HG03378 (cell line): ENCODE measurements around the gene RDH13.
"Not testable (repeated sequence)": the region's sequence is repeated elsewhere in the genome, so short reads cannot be mapped to it uniquely, and the experiment has no call there.

ENCODE experiments used
- ATAC-seq: cut with Tn5 transposase; IDR thresholded peaks from one replicate; pipeline ENCODE4 v1.9.1; 2021; ENCODE audit warnings: mild to moderate bottlenecking, moderate library complexity; ENCODE audit not compliant: unreplicated experiment

The RDH13 gene

DNA sequence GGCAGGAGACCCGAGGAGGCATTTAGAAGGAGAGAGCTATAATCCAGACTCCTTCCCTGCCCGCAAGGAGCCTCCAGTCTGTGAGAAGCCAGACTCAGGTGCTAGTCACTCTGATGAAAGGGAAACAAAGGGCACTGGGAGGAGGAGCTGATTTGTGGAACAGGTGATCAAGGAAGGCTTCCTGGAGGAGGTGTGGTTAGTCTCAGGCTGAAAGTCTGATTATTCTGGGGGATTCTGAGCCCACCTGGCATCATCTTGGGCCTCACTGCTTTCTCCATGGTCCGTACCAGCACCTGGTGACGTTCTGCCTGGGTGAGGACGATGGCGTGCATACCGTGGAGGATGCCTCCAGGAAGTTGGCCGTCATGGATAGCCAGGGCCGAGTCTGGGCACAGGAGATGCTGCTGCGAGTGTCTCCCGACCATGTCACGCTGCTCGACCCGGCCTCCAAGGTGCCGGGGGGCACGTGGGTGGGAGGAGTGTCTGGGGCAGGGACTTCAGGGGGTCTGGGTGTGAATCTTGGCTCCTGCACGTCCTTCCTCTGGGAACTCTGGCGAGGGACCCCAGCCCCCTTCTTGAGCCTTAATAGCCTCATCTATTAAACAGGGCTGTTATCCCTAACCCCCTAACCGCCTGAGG, 16.6 kb upstream of the RDH13 start:
- ATAC-seq = no peak

DNA sequence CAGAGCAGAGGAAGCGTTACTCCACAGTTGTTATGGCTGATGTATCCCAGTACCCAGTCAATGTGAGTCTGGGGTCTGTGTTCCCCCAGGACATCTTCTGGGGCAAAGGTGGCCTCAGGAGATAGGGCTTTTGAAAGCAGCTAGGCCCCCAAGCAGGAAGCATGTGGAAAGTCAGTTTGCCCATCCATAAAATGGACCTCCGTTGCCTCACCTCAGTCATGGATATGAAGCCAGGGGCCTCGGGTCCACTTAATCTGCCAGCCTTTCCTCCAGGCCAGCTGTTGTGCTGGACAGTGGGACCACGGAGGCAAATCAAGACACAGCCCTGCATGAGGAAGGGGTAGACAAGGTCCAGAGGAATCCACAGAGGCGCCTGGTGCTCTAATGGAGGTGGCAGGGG, 16.0 kb upstream of the RDH13 start:
- no peak for ATAC-seq

- ATAC-seq = no peak
Observed at GRCh38 chr19:55077106-55077505, 14.2 kb upstream of the RDH13 start.

- ATAC-seq = no peak
Observed at GRCh38 chr19:55076321-55076720, 13.4 kb upstream of the RDH13 start.

DNA sequence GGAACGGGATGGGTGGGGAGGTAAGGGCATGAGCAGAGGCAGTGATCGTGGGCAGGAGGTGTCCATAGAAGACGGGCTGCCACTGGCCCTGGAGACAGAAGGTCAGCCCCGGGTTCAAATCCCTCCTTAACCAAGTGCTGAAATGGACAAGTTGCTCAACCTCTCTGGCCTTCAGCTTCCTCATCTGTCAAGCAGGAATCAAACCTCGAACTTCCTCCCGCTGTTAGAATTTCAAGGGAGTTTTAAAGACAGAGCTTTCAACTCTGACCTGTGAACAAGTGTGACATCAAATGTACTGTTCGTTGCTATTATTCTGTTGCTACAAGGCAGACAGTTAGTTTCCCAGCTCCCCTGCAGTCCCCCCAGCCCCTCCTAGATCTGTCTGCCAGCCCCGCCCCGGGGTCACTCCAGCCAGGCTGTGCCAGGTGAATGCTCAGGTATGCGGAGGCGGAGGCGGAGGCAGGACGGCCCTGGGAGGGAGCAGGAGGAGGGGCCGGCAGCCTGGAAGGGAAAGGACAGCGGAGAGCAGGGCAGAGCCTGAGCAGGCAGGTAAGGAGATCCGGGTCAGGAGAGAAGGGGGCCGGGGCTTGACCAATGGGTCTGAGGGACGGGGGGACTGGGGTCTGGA, 12.5 kb upstream of the RDH13 start, which contains the start of gene EPS8L1:
TSS of gene EPS8L1 (plus strand) at position 499 of the 628 bp plus-strand sequence. CDS start 576 bp downstream, outside the sequence.
- ATAC-seq = no peak

- no peak for ATAC-seq
Observed at GRCh38 chr19:55071913-55072312, 9.0 kb upstream of the RDH13 start.

DNA sequence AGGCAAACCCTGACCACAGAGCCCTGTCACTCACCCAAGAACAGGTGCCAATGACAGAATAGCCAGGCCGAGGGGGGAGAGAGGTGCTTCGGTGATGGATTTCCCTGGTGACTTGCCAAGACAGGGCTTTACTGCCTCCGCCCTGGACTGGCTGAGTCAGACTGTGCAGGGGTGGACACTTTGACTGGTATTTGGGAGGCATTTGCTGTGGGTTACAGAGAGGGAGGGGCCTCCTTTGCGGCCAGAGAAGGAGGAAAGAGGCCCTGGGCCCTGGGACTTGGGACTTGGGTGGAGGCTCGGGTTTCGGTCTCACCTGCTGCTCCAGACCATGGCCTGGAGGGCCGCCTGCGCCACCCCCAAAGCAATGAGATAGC, 8.2 kb upstream of the RDH13 start:
- ATAC-seq = no peak

- ATAC-seq = no peak
Observed at GRCh38 chr19:55070466-55071128, 7.6 kb upstream of the RDH13 start.

GRCh38 chr19:55069865-55070197, 6.9 kb upstream of the RDH13 start:
- no peak for ATAC-seq

DNA sequence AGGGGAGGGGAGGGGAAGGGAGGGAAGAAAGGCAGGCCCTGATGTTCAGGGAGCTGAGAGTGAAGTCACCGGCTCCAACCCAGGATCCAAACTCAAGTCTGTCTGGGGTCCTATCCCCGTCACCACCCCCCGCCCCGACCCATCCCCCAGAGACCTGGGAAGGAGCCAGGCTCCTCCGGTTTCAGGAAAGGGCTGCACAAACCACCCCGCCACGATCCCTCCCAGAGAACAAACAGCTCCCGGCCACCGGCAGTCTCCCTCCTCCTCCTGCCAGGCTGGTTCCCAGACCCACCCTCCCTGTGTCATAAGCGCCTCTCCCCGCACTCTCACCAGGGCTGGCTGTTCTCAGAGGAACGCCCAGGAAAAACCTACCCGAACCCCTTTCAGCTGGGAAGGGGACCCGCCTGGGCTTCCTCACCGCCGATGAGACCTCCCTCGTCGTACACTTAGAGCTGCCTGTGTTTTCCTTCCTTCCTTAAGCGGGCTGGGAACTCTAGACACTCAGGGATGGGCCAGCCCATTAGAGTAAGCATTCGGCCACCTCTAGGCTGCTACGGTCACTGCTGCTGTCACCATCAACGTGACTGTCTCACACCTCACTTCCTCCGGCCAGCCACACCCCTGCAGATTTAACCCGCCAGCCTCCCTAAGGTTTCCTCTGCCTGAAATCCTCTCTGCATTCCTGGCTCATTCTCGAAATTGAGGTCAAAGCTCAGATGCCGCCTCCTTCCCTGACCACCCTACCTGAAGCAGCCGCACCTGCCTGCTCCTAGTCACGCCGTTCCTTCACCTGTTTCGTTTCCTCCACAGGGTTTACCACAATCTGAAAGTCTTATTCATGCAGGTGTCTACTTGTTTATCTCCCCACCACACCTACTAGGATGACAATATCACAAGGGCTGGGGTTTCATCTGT, 6.3 kb upstream of the RDH13 start:
- no peak for ATAC-seq

GRCh38 chr19:55067869-55068268, 4.9 kb upstream of the RDH13 start:
- ATAC-seq = no peak

- ATAC-seq = no peak
Observed at GRCh38 chr19:55066107-55066709, 3.3 kb upstream of the RDH13 start.

DNA sequence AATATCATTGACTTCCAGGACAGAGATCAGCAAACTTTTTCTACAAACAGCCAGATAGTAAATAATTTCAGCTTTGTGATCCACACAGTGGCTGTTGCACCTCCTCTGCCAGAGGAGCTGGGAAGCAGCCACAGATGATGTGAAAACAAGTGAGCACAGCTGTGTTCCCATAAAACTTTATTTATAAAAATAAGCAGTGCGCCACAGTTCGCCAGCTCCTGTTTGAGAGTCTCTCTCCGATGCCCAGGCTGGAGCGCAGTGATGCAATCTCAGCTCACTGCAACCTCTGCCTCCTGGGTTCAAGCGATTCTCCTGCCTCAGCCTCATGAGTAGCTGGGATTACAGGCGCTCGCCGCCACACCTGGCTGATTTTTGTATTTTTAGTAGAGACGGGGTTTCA, 2.6 kb upstream of the RDH13 start:
- ATAC-seq = not testable (repeated sequence)

- no peak for ATAC-seq
Observed at GRCh38 chr19:55063492-55063843, 520 bp upstream of the RDH13 start.

DNA sequence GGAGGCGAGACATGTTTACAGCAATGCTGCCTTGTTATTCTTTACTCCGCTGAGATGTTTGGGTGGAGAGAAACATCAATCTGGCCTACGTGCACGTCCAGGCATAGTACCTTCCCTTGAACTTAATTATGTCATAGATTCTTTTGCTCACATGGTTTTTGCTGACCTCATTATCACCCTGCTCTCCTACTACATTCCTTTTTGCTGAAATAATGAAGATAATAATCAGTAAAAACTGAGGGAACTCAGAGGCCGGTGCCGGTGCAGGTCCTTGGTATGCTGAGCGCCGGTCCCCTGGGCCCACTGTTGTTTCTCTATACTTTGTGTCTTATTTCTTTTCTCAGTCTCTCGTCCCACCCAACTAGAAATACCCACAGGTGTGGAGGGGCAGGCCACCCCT, 2.7 kb downstream of the RDH13 start:
- not testable (repeated sequence) for ATAC-seq

DNA sequence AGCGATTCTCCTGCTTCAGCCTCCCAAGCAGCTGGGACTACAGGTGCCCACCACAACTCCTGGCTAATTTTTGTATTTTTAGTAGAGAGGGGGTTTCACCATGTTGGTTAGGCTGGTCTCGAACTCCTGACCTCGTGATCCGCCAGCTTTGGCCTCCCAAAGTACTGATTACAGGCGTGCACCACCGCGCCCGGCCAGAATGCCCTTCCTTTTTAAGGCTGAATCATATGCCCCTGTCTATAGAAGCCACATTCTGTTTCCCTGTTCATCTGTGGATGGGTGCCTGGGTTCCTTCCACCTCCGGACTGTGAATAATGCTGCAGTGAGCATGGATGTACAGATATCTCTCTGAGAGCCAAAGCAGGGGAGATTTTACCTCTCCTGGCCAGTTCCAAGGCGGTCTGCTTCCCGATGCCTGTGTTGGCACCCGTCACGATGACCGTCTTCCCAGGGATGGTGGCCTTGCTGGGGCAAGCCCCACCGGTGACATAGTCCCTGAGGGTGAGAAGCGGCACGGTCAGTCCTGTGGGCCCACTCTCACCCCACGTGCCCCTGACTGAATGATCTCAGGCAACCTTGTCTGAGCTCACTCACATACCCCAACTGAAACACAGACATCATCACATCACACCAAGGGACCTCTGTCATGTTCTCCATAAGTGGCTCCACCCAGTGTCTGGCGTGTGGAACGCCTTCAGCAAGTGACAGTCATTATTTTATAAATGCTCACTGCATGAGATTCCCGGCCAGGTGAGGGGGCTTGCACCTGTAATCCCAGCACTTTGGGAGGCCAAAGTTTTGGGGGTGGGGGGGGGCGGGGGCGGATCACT, 4.0 kb downstream of the RDH13 start:
- ATAC-seq = no peak

DNA sequence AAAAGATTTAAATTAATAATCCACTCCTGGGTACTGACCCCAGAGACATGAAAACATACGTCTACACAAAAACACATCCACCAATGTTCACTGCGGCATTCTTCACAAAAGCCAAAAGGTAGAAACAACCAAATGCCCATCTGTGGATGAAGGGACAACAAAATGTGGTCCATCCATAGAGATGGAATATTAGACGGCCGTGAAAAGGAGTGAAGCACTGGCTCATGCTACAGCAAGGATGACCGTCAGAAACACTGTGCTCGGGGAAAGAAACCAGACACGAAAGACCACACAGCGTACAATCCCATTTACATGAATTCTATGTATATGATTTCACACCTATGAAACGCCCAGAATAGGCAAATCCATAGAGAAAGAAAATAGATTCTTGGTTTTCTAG, 6.1 kb downstream of the RDH13 start:
- no peak for ATAC-seq

- no peak for ATAC-seq
Observed at GRCh38 chr19:55053735-55054134, 9.2 kb downstream of the RDH13 start.

DNA sequence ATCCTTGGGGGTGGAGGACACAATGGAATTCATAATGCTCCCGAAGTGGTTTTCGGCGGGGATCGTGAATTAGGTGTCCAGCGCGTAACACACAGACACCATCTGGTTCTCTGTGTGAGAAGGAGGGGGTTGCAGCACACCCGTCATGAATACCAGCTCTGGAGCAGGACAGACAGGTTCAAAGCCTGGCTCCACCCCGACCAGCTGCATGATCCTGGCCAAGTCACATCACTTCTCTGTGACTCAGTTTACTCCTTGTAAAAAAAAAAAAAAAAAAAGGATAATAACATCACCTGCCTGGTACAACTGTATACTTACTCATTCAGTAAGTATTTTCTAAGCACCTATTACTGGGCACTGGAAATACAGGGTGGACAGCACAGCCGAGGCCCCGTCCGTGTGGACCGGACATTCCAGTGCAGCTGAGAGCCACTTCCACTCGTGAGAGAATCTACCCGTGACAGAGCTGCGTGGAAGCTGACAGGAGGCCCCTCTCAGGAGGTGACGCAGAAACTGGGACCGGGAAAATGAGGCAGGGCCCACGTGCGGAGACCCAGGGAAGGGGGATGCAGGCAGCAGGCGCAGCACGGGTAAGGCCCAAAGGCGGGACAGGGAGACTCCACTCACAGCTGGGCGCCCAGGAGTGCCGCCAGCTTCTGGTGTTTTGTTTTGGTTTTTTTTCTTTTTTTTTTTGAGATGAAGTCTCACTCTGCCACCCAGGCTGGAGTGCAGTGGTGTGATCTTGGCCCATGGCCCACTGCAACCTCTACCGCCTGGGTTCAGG, 12.0 kb downstream of the RDH13 start:
- ATAC-seq = no peak
